ENCODE measurements around the gene SUMF2.
A peak's percentile ranks its signal among the peaks of the same experiment; 100 is the strongest.
"Not testable (repeated sequence)": the region's sequence is repeated elsewhere in the genome, so short reads cannot be mapped to it uniquely, and the experiment has no call there.

SUMF2 gene

GRCh38 chr7:56063882-56064625 is at the start of gene SUMF2:
TSS of gene SUMF2 (plus strand) at chr7:56064286. CDS start at chr7:56064312, 26 bp downstream.
- DNase-seq, result peak; percentile 81

- not testable (repeated sequence) for DNase-seq
Measured at GRCh38 chr7:56017015-56017414, 47.1 kb upstream of the SUMF2 start.

DNA sequence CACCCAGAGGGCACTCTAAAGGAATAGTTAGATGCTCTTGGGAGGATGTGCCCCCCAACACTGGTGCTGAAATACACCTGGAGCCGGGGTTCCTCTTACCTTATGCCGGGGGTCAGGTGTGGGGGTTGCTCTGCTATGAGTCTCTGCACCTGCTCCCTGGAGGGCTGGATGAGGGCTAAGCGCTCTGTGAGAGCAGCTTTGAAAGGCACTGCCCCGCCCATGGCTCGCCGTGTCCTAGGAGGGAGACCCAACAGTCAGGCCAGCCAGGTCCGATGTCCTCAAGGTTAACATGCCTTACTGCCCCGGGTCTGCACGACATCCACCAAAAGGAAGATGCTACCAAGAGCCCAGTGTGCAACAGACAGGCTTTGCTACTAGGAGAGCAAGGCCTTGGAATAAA is 44.6 kb upstream of the SUMF2 start:
- no peak for DNase-seq

GRCh38 chr7:56023500-56023899 is 40.6 kb upstream of the SUMF2 start:
- no peak for DNase-seq

DNA sequence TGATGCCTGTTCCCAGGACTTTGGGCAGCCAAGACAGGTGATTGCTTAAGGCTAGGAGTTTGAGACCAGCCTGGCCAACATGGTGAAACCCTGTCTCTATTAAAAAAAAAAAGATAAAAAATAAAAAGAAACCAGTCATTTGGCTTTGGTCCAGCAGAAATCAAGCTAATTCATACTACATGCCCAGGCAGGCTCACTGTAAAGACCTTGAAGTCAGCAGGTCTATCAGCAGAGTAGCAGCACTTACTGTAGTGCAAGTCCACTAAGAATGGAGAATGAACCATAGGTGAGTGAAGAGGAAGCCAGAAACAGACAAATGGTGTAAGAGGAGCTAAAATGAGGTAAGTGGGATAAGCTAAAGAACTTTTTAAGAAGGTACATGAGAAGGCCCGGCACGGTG is 37.5 kb upstream of the SUMF2 start:
- no peak for DNase-seq

DNA sequence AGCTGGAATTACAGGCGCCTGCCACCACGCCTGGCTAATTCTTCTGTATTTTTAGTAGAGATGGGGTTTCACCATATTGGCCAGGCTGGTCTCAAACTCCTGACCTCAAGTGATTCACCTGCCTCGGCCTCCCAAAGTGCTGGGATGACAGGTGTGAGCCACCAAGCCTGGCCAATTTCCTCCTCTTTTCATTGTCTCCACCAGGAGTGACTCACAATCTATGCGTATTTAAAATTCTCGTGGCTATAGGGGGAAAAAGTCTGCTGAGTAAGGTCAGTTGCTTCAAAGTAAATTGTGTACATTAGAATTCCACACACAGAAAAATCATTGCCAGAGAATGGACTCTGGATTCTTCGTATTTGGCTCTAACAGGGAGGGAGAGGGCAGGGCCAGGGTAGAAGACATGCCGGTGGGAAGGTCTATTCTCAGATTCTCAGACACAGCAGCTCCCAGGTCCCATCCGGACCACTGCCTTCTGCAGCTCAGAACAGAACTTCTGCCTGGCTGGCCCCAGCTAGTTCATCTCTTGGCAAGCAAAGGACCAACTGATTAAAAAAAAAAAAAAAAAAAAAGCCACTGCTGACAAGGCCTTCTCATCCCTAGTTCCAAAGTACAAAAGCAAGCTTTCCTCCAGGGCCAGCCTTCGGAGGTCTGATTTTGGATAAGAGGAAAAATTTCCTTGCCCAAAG is 35.0 kb upstream of the SUMF2 start:
- no peak for DNase-seq

GRCh38 chr7:56030340-56030739 is 33.7 kb upstream of the SUMF2 start:
- DNase-seq, result no peak

DNA sequence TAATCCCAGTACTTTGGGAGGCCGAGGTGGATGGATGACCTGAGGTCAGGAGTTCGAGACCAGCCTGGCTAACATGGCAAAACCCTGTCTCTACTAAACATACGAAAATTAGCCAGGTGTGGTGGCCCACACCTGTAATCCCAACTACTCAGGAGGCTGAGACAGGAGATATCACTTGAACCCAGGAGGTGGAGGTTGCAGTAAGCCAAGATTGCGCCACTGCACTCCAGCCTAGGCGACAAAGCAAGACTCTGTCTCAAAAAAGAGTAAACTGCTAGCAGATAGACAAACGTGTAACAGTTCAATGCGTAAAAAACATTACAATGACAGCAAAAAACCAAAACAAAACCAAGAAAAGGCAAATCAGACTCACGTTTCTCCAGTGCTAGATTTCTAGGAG is 32.5 kb upstream of the SUMF2 start:
- not testable (repeated sequence) for DNase-seq

- DNase-seq, result not testable (repeated sequence)
Measured at GRCh38 chr7:56032578-56032977, 31.5 kb upstream of the SUMF2 start.

DNA sequence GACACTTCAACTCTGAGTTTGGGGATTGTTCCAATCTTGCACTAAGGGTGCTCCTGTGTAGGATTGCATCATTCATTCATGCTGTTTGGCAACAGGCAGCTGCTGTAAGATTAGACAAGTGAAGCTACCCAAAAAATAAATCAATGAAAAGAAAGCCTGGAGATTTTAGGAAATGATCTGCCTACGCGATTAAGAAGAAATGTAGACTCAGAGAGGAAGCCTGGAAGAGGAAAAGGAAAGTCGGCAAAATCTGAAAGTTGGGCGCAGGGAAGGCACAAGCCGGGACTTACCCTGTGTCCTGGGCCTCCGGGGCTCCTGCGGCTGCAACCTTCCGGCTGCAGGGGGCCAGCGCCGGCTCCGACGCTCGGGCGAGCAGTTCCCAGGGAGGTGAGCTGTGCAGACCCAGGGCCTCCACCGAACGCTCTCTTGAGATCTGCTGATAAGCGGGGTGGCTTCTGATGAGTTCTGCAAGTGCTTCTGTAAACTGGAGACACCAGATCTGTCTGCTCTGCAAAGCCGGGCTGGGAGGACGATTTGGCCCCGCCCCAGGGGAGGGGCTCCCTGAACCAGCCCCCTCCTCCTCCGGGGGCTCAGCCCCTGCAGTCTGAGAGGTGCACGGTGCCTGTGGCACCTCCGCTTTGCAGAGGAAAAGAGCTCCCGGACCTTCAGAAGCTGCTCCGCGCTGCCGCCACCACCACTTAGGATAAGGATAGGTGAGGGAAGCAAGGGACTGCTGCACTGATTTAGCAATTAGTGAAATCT is 30.2 kb upstream of the SUMF2 start:
- peak; percentile 78 for DNase-seq

- DNase-seq, result peak; percentile 13
Measured at GRCh38 chr7:56040730-56041129, 23.4 kb upstream of the SUMF2 start.

- not testable (repeated sequence) for DNase-seq
Measured at GRCh38 chr7:56045758-56046157, 18.3 kb upstream of the SUMF2 start.

- DNase-seq, result peak; percentile 88
Measured at GRCh38 chr7:56046721-56047445, 17.2 kb upstream of the SUMF2 start.

GRCh38 chr7:56047446-56048116 is 16.5 kb upstream of the SUMF2 start:
- DNase-seq, result peak; percentile 67

DNA sequence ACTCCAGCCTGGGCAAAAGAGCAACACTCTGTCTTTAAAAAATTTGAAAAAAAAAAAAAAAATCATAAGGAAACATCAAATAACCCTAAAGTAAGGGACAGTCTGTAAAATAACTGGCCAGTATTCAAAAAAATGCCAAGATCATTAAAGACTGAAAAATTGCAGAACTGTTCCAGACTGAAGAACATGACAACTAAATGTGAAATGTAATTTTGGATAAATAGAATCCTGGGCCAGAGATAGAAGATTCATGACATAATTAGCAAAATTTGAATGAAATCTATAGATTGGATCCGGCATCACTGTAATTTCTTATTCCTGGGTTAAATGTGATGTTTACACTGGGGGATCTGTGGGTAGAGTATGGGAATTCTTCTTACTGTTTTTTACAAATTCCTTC is 15.8 kb upstream of the SUMF2 start:
- no peak for DNase-seq

DNA sequence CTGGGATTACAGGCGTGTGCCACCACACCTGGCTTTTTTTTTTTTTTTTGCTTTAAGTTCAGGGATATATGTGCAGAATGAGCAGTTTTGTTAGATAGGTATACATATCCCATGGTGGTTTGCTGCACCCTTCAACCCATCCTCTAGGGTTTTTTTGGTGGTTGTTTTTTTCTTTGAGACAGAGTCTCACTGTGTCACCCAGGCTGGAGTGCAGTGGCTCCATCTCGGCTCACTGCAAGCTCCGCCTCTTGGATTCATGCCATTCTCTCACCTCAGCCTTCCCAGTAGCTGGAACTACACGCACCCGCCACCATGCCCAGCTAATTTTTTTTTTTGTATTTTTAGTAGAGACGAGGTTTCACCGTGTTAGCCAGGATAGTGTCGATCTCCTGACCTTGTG is 15.3 kb upstream of the SUMF2 start:
- not testable (repeated sequence) for DNase-seq

GRCh38 chr7:56051053-56051338 is 13.1 kb upstream of the SUMF2 start:
- no peak for DNase-seq

DNA sequence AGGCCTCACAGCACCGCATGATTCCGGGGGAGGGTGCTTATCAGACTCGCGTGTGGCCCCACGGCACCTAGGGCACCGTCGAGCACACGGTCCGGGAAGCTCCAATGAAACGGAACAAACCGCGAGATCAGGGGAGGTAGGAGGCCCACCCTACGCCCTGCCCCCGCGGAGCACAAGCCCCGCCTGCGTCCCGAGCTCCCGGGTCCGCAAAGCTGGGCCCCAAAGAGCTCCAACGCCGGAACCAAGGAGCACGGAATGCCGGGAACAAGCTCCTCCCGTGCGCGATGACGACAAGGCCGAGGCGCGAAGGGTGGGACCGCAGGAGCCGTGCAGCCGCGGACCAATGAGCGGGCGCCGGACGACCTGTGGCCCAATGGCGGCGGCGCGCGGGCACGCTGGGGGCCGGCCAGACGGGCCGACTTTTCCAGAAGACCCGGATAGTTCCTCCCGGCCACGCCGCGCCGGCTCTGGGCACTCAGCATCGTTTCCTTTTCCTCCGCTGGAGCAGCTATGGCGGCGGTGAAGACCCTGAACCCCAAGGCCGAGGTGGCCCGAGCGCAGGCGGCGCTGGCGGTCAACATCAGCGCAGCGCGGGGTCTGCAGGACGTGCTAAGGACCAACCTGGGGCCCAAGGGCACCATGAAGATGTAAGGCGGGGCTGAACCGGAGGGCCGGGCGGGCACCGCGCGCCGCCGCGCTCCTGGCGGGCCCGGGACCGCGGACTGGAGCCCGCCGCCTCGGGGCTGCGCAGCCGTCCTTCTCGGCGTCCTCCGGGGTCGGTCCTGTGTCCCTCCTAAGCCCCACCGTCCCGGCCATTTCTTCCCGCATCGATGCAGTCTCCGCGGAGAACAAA is 12.5 kb upstream of the SUMF2 start, which contains the start of the genes CCT6A and PSPH:
Gene CCT6A (plus strand): TSS at position 427 of the 853 bp plus-strand sequence. CDS start 84 bp downstream, at position 511.
Gene PSPH (minus strand): TSS at position 106 of the 853 bp plus-strand sequence. CDS start 30,232 bp downstream, outside the sequence.
- peak; percentile 86 for DNase-seq

- no peak for DNase-seq
Measured at GRCh38 chr7:56053379-56053778, 10.7 kb upstream of the SUMF2 start.

DNA sequence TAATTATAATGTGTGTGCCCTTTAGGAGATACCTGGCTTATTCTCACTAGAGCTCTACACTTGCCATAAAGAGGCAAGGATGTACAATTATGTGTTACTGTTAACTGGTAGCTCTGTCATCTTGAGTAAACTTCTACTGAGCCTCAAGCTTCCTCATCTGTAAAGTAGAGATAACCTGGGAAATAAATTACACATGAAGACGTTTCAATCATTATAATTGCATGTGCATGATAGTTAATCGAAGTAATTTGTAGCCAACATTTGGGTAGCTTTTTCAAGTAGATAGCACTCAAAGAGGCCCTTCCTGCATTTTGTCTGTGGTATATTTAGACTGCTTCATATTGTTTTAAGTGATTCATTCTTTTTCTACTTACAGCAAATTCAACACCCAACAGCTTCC is 10.1 kb upstream of the SUMF2 start:
- DNase-seq, result no peak

DNA sequence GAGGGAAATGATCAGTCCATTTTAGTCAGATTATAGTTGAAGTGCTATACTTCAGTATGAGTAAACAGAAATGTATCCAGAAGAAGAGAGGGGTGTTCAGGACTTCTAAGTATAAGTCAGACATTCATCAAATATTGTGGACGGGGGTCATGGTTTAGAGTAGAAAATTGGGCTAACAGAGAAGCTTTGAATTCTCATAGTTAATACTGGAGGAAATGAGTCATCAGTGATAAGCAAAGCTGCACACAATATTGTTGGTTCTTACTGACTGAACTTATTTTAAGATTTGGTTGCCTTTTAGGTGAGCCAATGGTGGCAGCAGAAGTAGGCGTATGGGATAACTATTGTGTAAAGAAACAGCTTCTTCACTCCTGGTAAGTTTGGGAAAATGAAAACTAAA is 1.7 kb upstream of the SUMF2 start:
- DNase-seq, result peak; percentile 42
